Measurements from ENCODE around the gene RFLNA. TPM values are rescaled to one million over a fixed set of nuclear protein-coding genes. Genes with fewer than 3 reads are reported as not detected.

The RFLNA gene
- total and polyA plus RNA-seq, 3 experiments from 2014 or later = not detected

DNA sequence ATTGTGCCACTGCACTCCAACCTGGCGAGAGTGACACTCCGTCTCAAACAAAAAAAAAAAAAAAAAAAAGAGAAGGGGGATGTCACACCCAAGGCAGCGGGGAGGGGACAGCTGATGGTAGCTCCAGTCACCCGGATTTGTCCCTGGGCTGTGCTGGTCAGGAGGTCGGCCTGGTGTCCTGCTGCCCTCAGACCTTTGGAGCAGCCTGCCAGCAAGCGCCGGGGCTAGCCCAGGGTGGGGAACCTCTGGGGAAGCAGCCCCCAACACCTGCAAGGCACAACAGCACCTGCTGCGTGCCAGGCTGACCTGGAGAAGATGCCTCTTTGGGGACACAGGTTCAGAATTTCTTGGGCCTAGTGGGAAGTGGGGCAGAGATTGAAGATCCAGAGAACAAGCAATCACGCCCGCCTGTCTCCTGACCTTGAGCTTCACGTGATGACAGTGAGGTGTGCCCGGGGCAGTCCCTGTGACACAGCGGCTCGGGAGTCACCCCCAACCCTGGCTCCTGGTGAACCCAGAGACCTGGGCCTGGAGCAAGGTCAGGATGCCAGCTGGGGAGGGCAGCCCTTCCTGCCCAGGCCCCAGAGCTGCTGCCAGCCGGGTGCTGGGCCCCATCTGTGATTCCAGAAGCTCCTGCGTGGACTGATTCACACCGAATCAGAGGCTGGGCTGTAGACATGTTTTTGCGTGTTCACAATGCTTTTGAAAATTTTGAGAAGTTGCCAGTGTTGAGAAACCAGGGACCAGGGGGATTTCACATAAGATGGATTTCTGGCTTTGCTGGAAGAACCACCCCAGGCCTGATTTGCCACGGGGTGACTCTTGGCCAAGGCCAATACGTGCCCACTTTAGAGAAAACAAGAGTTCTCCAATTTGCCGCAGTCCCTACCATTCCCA, 66.4 kb downstream of the RFLNA start:
- H3K36me3 ChIP-seq (ENCODE audit: insufficient read depth, low read length) = peaks cover 15% of the 10 kb centered on the region
- peak overlapping the region in 1 of 8 donors; percentile 23 for H3K27ac Mint-ChIP-seq
- H3K27me3 Mint-ChIP-seq = no peaks in the 10 kb centered on the region
- ChIA-PET CTCF (no interaction called here), POLR2A (no interaction called here)
- H3K27me3 ChIP-seq (ENCODE audit: insufficient read depth, low read length, poor library complexity, severe bottlenecking) = no peaks in the 10 kb centered on the region
- H3K4me1 Mint-ChIP-seq = peaks cover 0 to 4% (median 0%) of the 10 kb centered on the region in 3 donors
- H3K27ac ChIP-seq (ENCODE audit: low read depth, low read length) = no peak overlapping the region
- H3K9me3 Mint-ChIP-seq = no peaks in the 10 kb centered on the region
- DNase-seq = no peak
- H3K4me3 Mint-ChIP-seq = no peak overlapping the region
- H3K4me3 ChIP-seq (ENCODE audit: low read length) = no peak overlapping the region
- H3K4me1 ChIP-seq (ENCODE audit: insufficient read depth, low read length) = no peaks in the 10 kb centered on the region
- H3K9me3 ChIP-seq (ENCODE audit: low read length) = no peaks in the 10 kb centered on the region
- peaks cover 6 to 59% (median 7%) of the 10 kb centered on the region in 3 donors for H3K36me3 Mint-ChIP-seq

GRCh38 chr12:124361996-124362395, 67.1 kb downstream of the RFLNA start:
- H3K4me3 ChIP-seq (ENCODE audit: low read length) = no peak overlapping the region
- DNase-seq = no peak
- H3K9me3 ChIP-seq (ENCODE audit: low read length) = no peaks in the 10 kb centered on the region
- peak overlapping the region in 1 of 8 donors; percentile 26 for H3K27ac Mint-ChIP-seq
- H3K27me3 Mint-ChIP-seq = no peaks in the 10 kb centered on the region
- CTCF ChIA-PET = no interaction called here
- peaks cover 15% of the 10 kb centered on the region for H3K36me3 ChIP-seq (ENCODE audit: insufficient read depth, low read length)
- H3K27ac ChIP-seq (ENCODE audit: low read depth, low read length) = no peak overlapping the region
- H3K9me3 Mint-ChIP-seq = no peaks in the 10 kb centered on the region
- no peak overlapping the region for H3K4me3 Mint-ChIP-seq
- POLR2A ChIA-PET = no interaction called here
- peaks cover 7 to 59% (median 9%) of the 10 kb centered on the region in 3 donors for H3K36me3 Mint-ChIP-seq
- no peaks in the 10 kb centered on the region for H3K4me1 ChIP-seq (ENCODE audit: insufficient read depth, low read length)
- peaks cover 0 to 4% (median 0%) of the 10 kb centered on the region in 3 donors for H3K4me1 Mint-ChIP-seq
- H3K27me3 ChIP-seq (ENCODE audit: insufficient read depth, low read length, poor library complexity, severe bottlenecking) = no peaks in the 10 kb centered on the region

DNA sequence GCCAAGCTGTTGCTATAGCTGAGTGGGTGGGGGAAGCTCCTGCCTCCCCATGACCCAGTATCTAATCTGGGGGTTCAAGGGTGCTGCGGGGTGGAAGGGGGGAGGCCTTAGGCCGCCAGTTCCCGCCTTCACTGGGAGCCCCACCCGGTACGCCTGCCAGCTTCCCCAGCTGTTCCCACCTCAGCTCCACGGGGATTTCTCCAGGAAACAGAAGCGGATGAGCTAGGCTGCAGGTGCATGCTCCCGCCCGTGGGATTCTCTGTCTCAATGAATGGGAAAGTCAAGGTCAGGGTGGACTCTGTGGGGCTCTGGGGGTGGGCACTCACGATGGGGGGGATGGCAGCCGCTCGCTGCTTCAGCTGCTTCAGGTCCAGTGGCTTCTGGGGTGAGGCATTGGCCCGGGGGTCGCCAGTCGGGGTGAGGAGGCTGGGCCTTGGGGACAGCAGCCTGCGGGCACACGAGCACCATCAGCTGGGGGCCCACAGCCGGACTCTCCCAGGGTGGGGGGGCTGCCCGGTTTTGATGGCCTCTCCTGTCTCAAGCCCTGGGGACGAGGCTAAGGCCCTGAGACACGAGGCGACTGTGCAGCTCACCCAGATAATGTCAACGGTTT, 68.6 kb downstream of the RFLNA start:
- H3K9me3 Mint-ChIP-seq = no peaks in the 10 kb centered on the region
- Histone ChIP-seq H3K27me3 (ENCODE audit: insufficient read depth, low read length, poor library complexity, severe bottlenecking) (no peaks in the 10 kb centered on the region), H3K9me3 (ENCODE audit: low read length) (no peaks in the 10 kb centered on the region), H3K4me1 (ENCODE audit: insufficient read depth, low read length) (no peaks in the 10 kb centered on the region), H3K4me3 (ENCODE audit: low read length) (no peak overlapping the region), H3K36me3 (ENCODE audit: insufficient read depth, low read length) (peaks cover 2% of the 10 kb centered on the region), H3K27ac (ENCODE audit: low read depth, low read length) (no peak overlapping the region)
- peaks cover 0 to 4% (median 0%) of the 10 kb centered on the region in 3 donors for H3K4me1 Mint-ChIP-seq
- peaks cover 0 to 56% (median 3%) of the 10 kb centered on the region in 3 donors for H3K36me3 Mint-ChIP-seq
- no peak overlapping the region for H3K4me3 Mint-ChIP-seq
- POLR2A ChIA-PET = no interaction called here
- DNase-seq = no peak
- H3K27ac Mint-ChIP-seq = peak overlapping the region in 1 of 8 donors; percentile 46
- CTCF ChIA-PET = interaction anchor here (1.2 kb wide), 1 partner anchor 15 kb away, joined by 3 read pairs; no protein-coding TSS in a partner anchor
- no peaks in the 10 kb centered on the region for H3K27me3 Mint-ChIP-seq

DNA sequence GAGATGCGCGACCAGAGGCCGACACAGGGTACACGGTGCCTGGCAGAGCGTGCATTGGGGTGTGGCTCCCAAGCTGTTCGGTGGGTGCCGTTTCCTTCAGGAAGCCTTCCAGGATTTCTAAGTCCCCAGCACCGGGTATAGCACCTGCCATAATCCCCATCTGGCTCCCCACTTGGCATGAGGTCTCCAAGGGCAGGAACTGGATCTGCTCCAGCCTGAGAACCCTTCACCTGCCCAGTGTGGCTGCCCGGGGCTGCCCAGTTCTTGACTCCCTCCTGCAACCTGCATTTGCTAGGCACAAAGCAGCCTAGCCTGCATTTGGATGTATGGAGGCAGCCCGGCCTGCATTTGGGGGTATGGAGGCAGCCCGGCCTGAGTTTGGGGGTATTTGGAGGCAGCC, 69.7 kb downstream of the RFLNA start:
- CTCF ChIA-PET = no interaction called here
- POLR2A ChIA-PET = no interaction called here
- peaks cover 0 to 4% (median 0%) of the 10 kb centered on the region in 3 donors for H3K4me1 Mint-ChIP-seq

More for the DNA sequence above, 69.7 kb downstream of the RFLNA start:
- Histone ChIP-seq H3K27ac (ENCODE audit: low read depth, low read length) (no peak overlapping the region), H3K36me3 (ENCODE audit: insufficient read depth, low read length) (no peaks in the 10 kb centered on the region), H3K4me1 (ENCODE audit: insufficient read depth, low read length) (no peaks in the 10 kb centered on the region), H3K9me3 (ENCODE audit: low read length) (no peaks in the 10 kb centered on the region), H3K4me3 (ENCODE audit: low read length) (no peak overlapping the region), H3K27me3 (ENCODE audit: insufficient read depth, low read length, poor library complexity, severe bottlenecking) (no peaks in the 10 kb centered on the region)
- peaks cover 0 to 54% (median 3%) of the 10 kb centered on the region in 3 donors for H3K36me3 Mint-ChIP-seq
- DNase-seq = no peak
- H3K9me3 Mint-ChIP-seq = no peaks in the 10 kb centered on the region
- H3K27ac Mint-ChIP-seq = no peak overlapping the region
- no peak overlapping the region for H3K4me3 Mint-ChIP-seq
- no peaks in the 10 kb centered on the region for H3K27me3 Mint-ChIP-seq
